Measurements from ENCODE around the gene FAM185A. TPM values are rescaled to one million over a fixed set of nuclear protein-coding genes. Genes with fewer than 3 reads are reported as not detected.

The FAM185A gene
- total RNA-seq, 1 donor from 2014 or later, result 5.8 TPM

- POLR2A ChIA-PET, result no interaction called here
- CTCF ChIA-PET, result no interaction called here
- no peak for TF ChIP-seq CTCF (IDR thresholded peaks at IDR 0.05)
- Mint-ChIP-seq H3K36me3 (ENCODE audit: low read depth) (peaks cover 9% of the 10 kb centered on the region), H3K9me3 (no peaks in the 10 kb centered on the region), H3K4me3 (no peak overlapping the region), H3K27ac (no peak overlapping the region), H3K4me1 (no peaks in the 10 kb centered on the region), H3K27me3 (no peaks in the 10 kb centered on the region)
- no peak for DNase-seq
- intact Hi-C loops (cut with micrococcal nuclease), result no loop called here
- ATAC-seq (ENCODE audit: low read depth), result no peak
Observed at GRCh38 chr7:102811942-102812678, 63.3 kb downstream of the FAM185A start.

- Mint-ChIP-seq H3K27me3 (no peaks in the 10 kb centered on the region), H3K27ac (no peak overlapping the region), H3K4me3 (no peak overlapping the region), H3K4me1 (no peaks in the 10 kb centered on the region), H3K36me3 (ENCODE audit: low read depth) (peaks cover 7% of the 10 kb centered on the region), H3K9me3 (no peaks in the 10 kb centered on the region)
- no peak for DNase-seq
- CTCF ChIA-PET, result no interaction called here
- ATAC-seq (ENCODE audit: low read depth), result no peak
- POLR2A ChIA-PET, result no interaction called here
- TF ChIP-seq CTCF (IDR thresholded peaks at IDR 0.05), result no peak
- intact Hi-C loops (cut with micrococcal nuclease), result no loop called here
Observed at GRCh38 chr7:102813191-102814024, 64.6 kb downstream of the FAM185A start.

GRCh38 chr7:102814025-102814471, 65.2 kb downstream of the FAM185A start:
- Mint-ChIP-seq H3K9me3 (no peaks in the 10 kb centered on the region), H3K27me3 (no peaks in the 10 kb centered on the region), H3K4me3 (no peak overlapping the region), H3K4me1 (no peaks in the 10 kb centered on the region), H3K36me3 (ENCODE audit: low read depth) (peaks cover 2% of the 10 kb centered on the region), H3K27ac (no peak overlapping the region)
- no peak for DNase-seq
- no peak for ATAC-seq (ENCODE audit: low read depth)
- ChIA-PET CTCF (no interaction called here), POLR2A (no interaction called here)
- intact Hi-C loops (cut with micrococcal nuclease), result no loop called here
- TF ChIP-seq CTCF (IDR thresholded peaks at IDR 0.05), result no peak

- ChIA-PET CTCF (no interaction called here), POLR2A (no interaction called here)
- DNase-seq, result no peak
- H3K27ac Mint-ChIP-seq, result no peak overlapping the region
- ATAC-seq (ENCODE audit: low read depth), result no peak
- no peaks in the 10 kb centered on the region for H3K36me3 Mint-ChIP-seq (ENCODE audit: low read depth)
- H3K27me3 Mint-ChIP-seq, result no peaks in the 10 kb centered on the region
- intact Hi-C loops (cut with micrococcal nuclease), result no loop called here
- no peak overlapping the region for H3K4me3 Mint-ChIP-seq
- no peaks in the 10 kb centered on the region for H3K9me3 Mint-ChIP-seq
- no peak for TF ChIP-seq CTCF (IDR thresholded peaks at IDR 0.05)
- no peaks in the 10 kb centered on the region for H3K4me1 Mint-ChIP-seq
Observed at GRCh38 chr7:102817616-102818573, 69.1 kb downstream of the FAM185A start.

All from activated B cell treated with CpG ODN at 0.5 μM for 24 hours (primary cell).